HG02884 (cell line): Measurements from ENCODE around the gene MRPL50.

ENCODE experiments used
- ATAC-seq: cut with Tn5 transposase; IDR thresholded peaks from one replicate; pipeline ENCODE4 v1.9.1; 2021; ENCODE audit warnings: mild to moderate bottlenecking, moderate library complexity; ENCODE audit not compliant: unreplicated experiment

MRPL50 gene

GRCh38 chr9:101398068-101398929 lies at the start of gene MRPL50, which contains the start of gene ZNF189:
TSS of gene MRPL50 (minus strand) at chr9:101398618. CDS start at chr9:101398592, 26 bp downstream.
TSS of gene ZNF189 (plus strand) at chr9:101398851. CDS start at chr9:101399157, 306 bp downstream.
- peak; percentile 97 for ATAC-seq

DNA sequence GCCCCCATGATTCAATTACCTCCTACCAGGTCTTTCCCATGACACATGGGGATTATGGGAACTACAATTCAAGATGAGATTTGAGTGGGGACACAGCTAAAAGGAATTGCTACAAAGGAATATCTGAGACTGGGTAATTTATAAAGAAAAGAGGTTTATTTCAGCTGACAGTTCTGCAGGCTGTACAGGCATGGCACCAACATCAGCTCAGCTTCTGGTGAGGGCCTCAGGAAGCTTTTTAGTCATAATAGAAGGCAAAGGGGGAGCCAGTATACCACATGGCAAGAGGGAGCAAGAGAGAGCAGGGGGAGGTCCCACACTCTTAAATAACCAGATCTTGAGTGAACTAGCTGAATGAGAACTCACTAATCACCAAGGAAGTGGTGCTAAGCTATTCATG lies 48.3 kb upstream of the MRPL50 start:
- ATAC-seq, result no peak

DNA sequence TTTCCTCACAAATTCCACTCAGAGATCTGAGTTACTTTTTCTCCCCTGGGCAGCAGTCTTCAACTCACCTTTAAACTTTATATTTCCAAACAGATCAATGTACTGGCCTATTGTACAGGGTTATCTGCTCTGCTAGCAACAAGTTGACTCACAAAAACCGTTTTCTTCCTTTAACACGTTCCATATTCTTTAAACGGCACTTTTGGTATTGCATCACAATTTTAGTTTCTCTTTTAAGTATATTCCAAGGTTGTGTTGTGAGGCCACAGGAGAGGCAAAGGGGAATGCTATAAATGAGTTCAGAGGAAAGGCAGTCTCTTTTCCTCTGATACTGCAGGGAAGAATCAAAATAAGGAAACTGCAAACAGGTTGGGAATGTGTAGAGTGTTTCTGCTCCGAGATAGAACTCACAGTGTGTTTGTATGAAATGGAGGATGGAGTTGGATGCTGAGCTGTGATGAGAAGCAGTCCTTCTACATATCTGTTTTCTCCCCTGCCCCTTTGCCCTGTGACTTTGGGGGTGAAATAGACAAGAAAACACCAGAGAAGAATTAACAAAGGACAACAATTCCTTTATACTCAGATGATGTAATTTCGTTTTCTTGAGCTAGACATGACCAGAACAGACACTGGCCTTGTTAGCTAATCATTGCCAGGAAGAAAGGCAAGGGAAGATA lies 47.1 kb upstream of the MRPL50 start:
- ATAC-seq, result no peak

DNA sequence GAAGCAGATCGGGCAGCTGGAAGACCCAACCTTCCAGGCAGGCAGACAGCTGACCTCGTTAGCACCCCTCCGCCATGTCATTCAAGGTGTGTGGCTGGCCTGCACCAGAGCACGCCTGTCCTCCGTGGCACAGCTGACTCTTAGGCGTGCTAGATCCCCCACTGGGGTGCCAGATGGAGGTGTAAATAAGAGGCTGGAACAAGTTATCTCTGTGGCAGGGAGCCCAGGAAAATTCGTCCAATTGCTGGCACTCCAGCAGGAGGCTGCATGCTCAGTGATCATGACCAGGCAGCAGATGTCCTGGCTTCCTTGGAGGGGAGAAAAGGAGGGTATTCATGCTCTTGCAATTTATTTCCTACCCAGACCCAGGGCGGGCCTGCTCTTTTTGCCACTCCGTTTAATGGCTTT lies 45.0 kb upstream of the MRPL50 start:
- no peak for ATAC-seq

DNA sequence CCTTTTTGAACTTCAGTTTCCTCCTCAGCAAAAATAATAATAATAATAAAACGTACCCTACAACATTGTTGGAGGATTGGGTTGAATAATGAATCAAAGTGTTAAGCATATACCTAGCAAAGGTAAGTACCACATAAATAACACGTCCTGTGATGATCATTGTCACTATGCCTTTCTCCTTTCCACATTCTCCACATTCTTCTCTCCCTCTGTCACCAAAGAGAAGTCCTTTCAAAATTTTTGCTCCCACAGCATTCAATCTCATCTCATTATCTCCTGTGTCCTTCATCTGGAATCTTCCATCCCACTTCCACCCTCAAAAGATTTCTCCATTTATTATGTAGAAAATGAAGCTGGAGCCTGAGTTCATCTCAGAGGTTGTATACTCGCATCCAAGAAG lies 44.3 kb upstream of the MRPL50 start:
- no peak for ATAC-seq

DNA sequence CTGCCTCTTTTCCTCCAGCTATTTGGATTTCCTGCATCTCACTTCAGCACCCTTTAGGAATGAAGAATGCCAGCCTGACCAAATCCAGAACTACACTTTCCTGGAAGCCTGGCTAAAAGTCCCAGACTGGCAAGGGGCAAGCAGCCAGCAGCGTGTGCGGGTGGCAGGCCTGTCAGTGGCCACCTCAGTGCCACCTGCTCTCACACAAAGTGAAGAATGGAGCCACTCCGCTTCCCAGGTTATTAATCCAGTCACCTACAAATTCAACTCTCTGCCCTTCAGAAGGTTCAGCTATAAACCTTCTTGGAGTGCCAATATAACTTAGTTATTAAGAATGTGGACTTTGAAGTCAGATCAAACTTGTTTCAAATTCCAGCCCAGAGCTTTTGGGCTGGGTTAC lies 43.9 kb upstream of the MRPL50 start:
- ATAC-seq, result no peak

DNA sequence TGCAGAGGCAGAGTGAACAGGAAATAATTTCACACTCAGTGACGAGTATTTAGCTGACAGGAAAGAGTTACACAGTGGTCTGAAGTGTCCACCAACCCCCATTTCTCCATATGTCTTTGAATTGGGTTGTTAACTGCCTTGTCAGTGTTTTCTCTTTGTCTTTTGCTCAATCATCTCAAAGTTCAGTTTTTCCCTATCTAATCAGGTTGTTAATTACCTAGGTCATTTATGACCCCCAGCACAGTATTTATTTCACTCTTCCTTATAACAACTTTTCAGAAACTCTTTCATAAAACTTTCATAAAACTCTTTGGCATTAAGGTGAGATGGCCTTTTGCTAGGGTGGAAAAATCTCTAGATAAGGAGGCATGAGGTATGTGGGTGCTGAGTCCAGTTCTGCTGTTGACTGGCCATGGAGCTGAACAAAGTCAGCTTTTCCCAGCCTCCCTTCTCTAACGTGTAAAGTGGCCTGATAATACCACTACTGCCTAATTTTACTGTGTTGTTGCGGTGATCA lies 42.4 kb upstream of the MRPL50 start:
- ATAC-seq, result no peak

- ATAC-seq, result no peak
Observed at GRCh38 chr9:101438523-101438922, 40.1 kb upstream of the MRPL50 start.

GRCh38 chr9:101437806-101438232 lies 39.4 kb upstream of the MRPL50 start:
- ATAC-seq, result no peak

DNA sequence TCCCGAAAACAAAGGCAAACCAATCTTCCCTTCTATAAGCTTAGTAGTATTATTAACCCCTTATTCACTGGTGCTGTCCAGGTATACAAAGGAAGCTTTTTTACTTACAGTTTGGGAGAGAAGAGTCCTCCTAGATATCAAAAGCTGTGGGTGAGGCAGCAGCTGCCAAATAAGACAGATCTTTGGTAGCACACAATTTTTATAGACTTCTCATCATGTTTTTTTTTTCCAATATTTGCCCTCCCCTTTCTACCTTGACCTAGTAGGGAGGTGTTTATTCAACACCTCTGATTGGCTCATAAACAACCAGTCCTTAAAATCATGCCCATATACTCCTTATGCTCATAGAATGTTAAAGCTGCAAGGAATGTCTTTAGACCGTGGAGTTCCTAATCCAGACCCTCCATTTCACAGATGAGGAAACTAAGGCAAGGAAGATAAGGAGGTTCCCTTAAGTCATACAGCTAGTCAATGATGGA lies 37.2 kb upstream of the MRPL50 start, which contains the start of gene ALDOB:
Gene ALDOB, minus strand, starts transcription at position 174 of the 479 bp plus-strand sequence. CDS start 4,887 bp downstream, outside the sequence.
- ATAC-seq, result no peak

DNA sequence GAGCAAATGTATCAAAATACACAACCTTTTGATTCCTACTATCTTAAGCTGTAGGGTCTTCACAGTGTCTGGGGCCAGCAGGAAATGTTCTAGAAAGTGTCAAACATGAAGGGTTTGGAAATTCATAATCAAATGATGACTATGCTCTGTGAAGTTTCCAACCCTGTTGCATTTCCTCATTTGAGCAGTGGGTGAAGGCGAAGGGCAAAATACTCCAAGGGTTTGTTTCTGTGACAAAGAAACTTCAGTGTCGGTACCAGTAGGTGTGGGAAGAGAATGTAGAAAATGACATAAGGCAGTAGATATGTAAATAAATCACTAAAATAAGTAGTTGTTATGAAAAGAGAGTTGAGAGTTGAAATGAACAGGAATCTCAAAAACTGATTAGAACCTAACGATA lies 36.6 kb upstream of the MRPL50 start:
- ATAC-seq, result no peak

- ATAC-seq, result no peak
Observed at GRCh38 chr9:101433229-101433628, 34.8 kb upstream of the MRPL50 start.

GRCh38 chr9:101432740-101433139 lies 34.3 kb upstream of the MRPL50 start:
- ATAC-seq, result no peak

DNA sequence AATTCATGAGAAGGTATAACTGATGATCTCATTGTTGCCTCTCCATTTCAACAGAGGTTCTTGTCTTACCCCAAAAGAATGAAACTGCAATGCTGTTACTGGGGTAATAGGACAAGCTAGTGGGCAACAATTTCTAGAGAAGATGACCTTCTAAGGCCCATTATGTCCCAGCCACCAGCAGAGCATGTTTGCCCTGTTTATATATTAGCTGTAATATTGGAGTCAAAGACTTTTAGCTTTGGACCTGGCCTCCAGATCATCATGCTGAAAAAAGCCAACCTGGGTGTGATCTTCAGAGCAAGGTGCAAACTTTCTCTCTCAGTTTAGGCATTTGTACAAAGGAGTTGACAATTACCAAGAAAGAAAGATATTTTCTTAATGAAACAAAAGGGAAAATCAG lies 33.8 kb upstream of the MRPL50 start:
- ATAC-seq, result no peak

DNA sequence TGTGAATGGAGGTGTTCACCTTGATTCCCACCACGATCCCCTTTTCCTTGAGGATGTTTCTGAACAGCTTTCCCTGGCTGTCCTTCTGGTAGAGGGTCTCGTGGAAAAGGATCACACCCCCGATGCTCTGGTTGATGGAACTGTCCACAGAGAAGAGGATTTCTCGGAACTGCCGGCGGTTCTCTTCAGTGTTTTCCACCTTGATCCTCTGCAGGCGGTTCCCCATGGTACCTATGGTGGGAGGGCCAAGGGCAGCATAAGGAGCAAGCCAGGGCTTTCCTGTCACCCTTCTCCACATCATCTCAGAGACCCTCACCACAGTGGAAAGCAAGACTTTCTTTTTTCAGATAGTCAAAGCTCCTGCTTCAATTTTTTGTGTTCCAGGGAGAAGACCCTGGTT lies 31.3 kb upstream of the MRPL50 start:
- ATAC-seq, result no peak

- ATAC-seq, result no peak
Observed at GRCh38 chr9:101428909-101429308, 30.5 kb upstream of the MRPL50 start.

DNA sequence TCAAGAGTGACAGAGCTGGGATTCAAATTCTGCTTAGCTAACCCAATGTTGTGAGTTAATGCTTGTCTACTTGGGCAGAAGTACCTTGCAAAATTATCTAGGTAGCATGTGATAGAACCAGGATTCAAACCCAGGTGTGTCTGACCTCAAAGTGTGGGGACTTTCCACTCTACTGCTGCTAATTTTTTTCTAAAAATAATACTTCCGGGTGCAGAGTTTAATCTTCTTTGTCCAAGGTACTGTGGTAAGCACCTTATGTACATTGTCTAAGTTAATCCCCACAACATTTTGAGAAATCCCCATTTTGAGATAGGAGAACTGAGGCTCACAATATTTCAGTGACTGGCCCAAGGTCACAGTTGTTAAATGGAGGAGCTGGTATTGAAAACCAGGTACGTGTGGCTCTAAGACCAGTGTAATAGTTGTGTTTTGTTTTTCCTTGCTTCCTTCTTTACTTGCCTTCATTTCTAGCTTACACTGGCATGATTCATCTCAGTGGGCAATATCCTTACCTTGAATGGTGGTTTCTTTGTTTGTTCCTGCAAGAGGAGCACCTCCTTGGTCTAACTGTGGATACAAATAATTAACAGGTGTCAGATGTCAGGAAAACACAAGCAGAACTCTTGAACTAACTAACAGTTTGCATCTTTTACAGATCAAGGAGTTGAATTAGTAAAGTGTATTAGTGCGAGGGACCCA lies 29.7 kb upstream of the MRPL50 start:
- peak; percentile 68 for ATAC-seq

DNA sequence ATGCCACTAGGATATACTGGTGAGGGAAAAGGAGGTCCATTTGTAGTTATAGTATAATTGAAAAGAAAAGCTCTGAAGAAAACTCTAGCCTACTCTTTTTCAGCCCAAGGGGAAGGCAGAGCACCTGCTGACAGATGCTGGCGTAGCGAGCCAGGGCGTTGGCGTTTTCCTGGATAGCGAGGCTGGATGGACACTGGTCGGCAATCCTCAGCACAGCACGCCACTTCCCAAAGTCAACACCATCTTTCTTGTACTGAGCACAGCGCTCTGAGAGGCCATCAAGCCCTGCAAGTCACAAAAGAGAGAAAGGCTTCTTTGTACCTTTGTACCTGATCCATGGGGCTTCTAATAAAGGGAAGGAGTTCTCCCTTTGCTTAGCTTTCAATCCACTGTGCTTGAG lies 28.9 kb upstream of the MRPL50 start:
- ATAC-seq, result no peak

DNA sequence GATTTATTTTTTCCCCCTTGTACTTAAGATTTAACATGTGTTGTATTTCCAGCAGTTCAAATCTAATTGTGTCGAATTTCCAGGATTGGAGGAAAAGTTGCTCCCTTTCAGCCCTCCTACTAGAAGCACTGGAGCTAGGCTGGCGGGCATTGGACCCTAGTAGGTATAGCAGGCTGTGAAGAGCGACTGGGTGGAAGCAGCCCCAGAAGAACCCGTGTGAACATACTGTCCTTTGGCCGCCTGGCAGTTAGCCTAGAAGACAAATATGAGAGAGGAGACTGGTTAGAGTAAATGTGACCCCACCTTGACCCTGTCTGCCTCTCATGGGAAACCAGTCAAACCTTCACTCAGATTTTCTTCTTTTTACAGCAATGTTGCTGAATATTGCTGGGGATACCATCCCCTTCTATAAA lies 23.2 kb upstream of the MRPL50 start:
- ATAC-seq, result no peak

- no peak for ATAC-seq
Observed at GRCh38 chr9:101419863-101420262, 21.4 kb upstream of the MRPL50 start.
